Neural cell (in vitro differentiated cells): ENCODE data around the gene CTXND2. TPM values are rescaled to one million over a fixed set of nuclear protein-coding genes. Genes with fewer than 3 reads are reported as not detected.

Experiments
- H2AFZ ChIP-seq: fragments of 200-600, 300-800 bp; sonication (generic), shearing (Covaris generic); 2 replicates; pipeline ENCODE4 v1.6.0; 2014; ENCODE audit warnings: low read depth, mild to moderate bottlenecking, antibody characterized with exemption, low read length, moderate library complexity
- H3F3A ChIP-seq: fragments of 200-600 bp; shearing (Covaris generic); 2 replicates; pipeline ENCODE4 v1.6.1; 2016; ENCODE audit warnings: mild to moderate bottlenecking, moderate library complexity, mixed read lengths, antibody characterized with exemption, low read length; ENCODE audit not compliant: insufficient read depth, poor library complexity, severe bottlenecking
- H3K27ac ChIP-seq: fragments of 200-600, 300-800 bp; sonication (generic), shearing (Covaris generic); 2 replicates; pipeline ENCODE4 v1.5.1; 2014; ENCODE audit warnings: mild to moderate bottlenecking, low read length, moderate library complexity
- H3K27me3 ChIP-seq: fragments of 300-800, 200-600 bp; sonication (generic), shearing (Covaris generic); 2 replicates; pipeline ENCODE4 v1.6.0; 2014; ENCODE audit warnings: mild to moderate bottlenecking, low read depth, low read length, moderate library complexity; ENCODE audit not compliant: insufficient read depth
- H3K36me3 ChIP-seq: fragments of 300-800, 200-600 bp; sonication (generic), shearing (Covaris generic); 2 replicates; pipeline ENCODE4 v1.5.1; 2014; ENCODE audit warnings: mild to moderate bottlenecking, antibody characterized with exemption, low read length, moderate library complexity; ENCODE audit not compliant: insufficient read depth
- H3K4me2 ChIP-seq: fragments of 300-800, 200-600 bp; sonication (generic), shearing (Covaris generic); 2 replicates; pipeline ENCODE4 v1.6.0; 2014; ENCODE audit warnings: mild to moderate bottlenecking, low read length
- H3K4me3 ChIP-seq: fragments of 300-800, 200-600 bp; sonication (generic), shearing (Covaris generic); 2 replicates; pipeline ENCODE4 v1.5.1; 2014; ENCODE audit warnings: mild to moderate bottlenecking, low read length, moderate library complexity
- H3K79me2 ChIP-seq: fragments of 200-600 bp; shearing (Covaris generic); replicated peaks from 2 replicates; pipeline ENCODE4 v1.6.0; 2014; ENCODE audit warnings: mild to moderate bottlenecking, low read length, moderate library complexity; ENCODE audit not compliant: insufficient read depth
- H3K9ac ChIP-seq: fragments of 300-800, 200-600 bp; sonication (generic), shearing (Covaris generic); 2 replicates; pipeline ENCODE4 v1.6.1; 2016; ENCODE audit warnings: mild to moderate bottlenecking, low read length, mixed read lengths
- H3K9me2 ChIP-seq: fragments of 200-600 bp; shearing (Covaris generic); 2 replicates; pipeline ENCODE4 v1.6.1; 2016; ENCODE audit warnings: mild to moderate bottlenecking, low read length, mixed read lengths; ENCODE audit not compliant: insufficient read depth
- H3K9me3 ChIP-seq: fragments of 200-600, 300-800 bp; sonication (generic), shearing (Covaris generic); 2 replicates; pipeline ENCODE4 v1.6.1; 2016; ENCODE audit warnings: mild to moderate bottlenecking, mixed run types, low read length, moderate library complexity, mixed read lengths
- H4K20me1 ChIP-seq: fragments of 200-600 bp; shearing (Covaris generic); 2 replicates; pipeline ENCODE4 v1.6.1; 2016; ENCODE audit warnings: mild to moderate bottlenecking, mixed run types; ENCODE audit not compliant: insufficient read depth
- EZH2 ChIP-seq: fragments of 200-600, 300-800 bp; shearing (Covaris generic), sonication (generic); IDR thresholded peaks from 2 replicates; pipeline ENCODE4 v1.6.1; 2014; ENCODE audit warnings: antibody characterized with exemption, low read length, borderline replicate concordance, mild to moderate bottlenecking; ENCODE audit not compliant: insufficient read depth, poor library complexity, severe bottlenecking
- TAF1 ChIP-seq: IDR thresholded peaks from 2 replicates; pipeline ENCODE4 v1.6.1; 2012; ENCODE audit warnings: low read depth
- polyA plus RNA-seq: library from polyadenylated mRNA; depleted of rRNA; stranded (reverse); fragments of >200 nt; gene quantifications from 2 replicates; pipeline ENCODE4 v1.2.3, GENCODE V29; 2014

CTXND2 gene
- polyA plus RNA-seq, 1 donor from 2014 or later: not detected

GRCh38 chr1:150961756-150962155, 74.8 kb downstream of the CTXND2 start:
- no peaks in the 10 kb centered on the region for H3K27me3 ChIP-seq
- H3K36me3 ChIP-seq: peaks cover 25% of the 10 kb centered on the region
- no peaks in the 10 kb centered on the region for H3K79me2 ChIP-seq
- no peaks in the 10 kb centered on the region for H3K9me2 ChIP-seq
- H3F3A ChIP-seq: no peaks in the 10 kb centered on the region
- H3K4me2 ChIP-seq: no peak overlapping the region
- H3K27ac ChIP-seq: no peak overlapping the region
- no peaks in the 10 kb centered on the region for H4K20me1 ChIP-seq
- H3K4me3 ChIP-seq: no peak overlapping the region
- H3K9me3 ChIP-seq: no peaks in the 10 kb centered on the region
- H2AFZ ChIP-seq: no peak overlapping the region
- TF ChIP-seq EZH2: no peak
- TF ChIP-seq TAF1: no peak
- no peak overlapping the region for H3K9ac ChIP-seq

Other genes starting within 250 kb of the CTXND2 start
- 4.4 and 7.0 TPM in 2 replicates for gene GOLPH3L, start 190.0 kb upstream of the CTXND2 start, polyA plus RNA-seq
- gene HORMAD1, start 166.2 kb upstream of the CTXND2 start, polyA plus RNA-seq: 0.34 TPM in 1 of 2 replicates, not detected in the other
- 0.30 and 3.2 TPM in 2 replicates for gene CTSS, start 121.4 kb upstream of the CTXND2 start, polyA plus RNA-seq
- gene CTSK, start 78.9 kb upstream of the CTXND2 start, polyA plus RNA-seq: 8.0 and 9.3 TPM in 2 replicates
- 17.8 and 17.9 TPM in 2 replicates for gene ARNT, start 10.5 kb upstream of the CTXND2 start, polyA plus RNA-seq
- gene SETDB1, start 39.2 kb downstream of the CTXND2 start, polyA plus RNA-seq: 39.1 and 51.1 TPM in 2 replicates
- 39.1 and 49.7 TPM in 2 replicates for gene CERS2, start 87.7 kb downstream of the CTXND2 start, polyA plus RNA-seq
- not detected in 2 replicates for gene ANXA9, start 95.2 kb downstream of the CTXND2 start, polyA plus RNA-seq
- gene MINDY1, start 119.8 kb downstream of the CTXND2 start, polyA plus RNA-seq: 16.1 and 25.2 TPM in 2 replicates
- 25.7 and 32.2 TPM in 2 replicates for gene PRUNE1, start 121.3 kb downstream of the CTXND2 start, polyA plus RNA-seq
- gene BNIPL, start 149.4 kb downstream of the CTXND2 start, polyA plus RNA-seq: 0.16 and 0.33 TPM in 2 replicates
- gene C1orf56, start 160.6 kb downstream of the CTXND2 start, polyA plus RNA-seq: 0.87 and 1.2 TPM in 2 replicates
- gene CDC42SE1, start 172.5 kb downstream of the CTXND2 start, polyA plus RNA-seq: 102 and 107 TPM in 2 replicates
- 131 and 142 TPM in 2 replicates for gene MLLT11, start 173.3 kb downstream of the CTXND2 start, polyA plus RNA-seq
- 3.0 and 4.1 TPM in 2 replicates for gene GABPB2, start 183.6 kb downstream of the CTXND2 start, polyA plus RNA-seq